ENCODE results near the gene RREB1. TPM values are rescaled to one million over a fixed set of nuclear protein-coding genes. Genes with fewer than 3 reads are reported as not detected.

Gene RREB1
- total RNA-seq, 5 donors from 2014 or later (not counting 1 experiment from before 2014, with no cell fraction given) = 38.1 to 50.1 (median 39.6) TPM

GRCh38 chr6:7229376-7230326 is 121.9 kb downstream of the RREB1 start:
- WGBS (ENCODE audit: insufficient coverage) = 97% methylated on average over 60 of the region's 62 CpGs
- Mint-ChIP-seq H3K27ac (no peak overlapping the region), H3K9me3 (no peaks in the 10 kb centered on the region), H3K4me3 (no peak overlapping the region), H3K4me1 (peaks cover 10 to 14% (median 14%) of the 10 kb centered on the region in 3 donors), H3K27me3 (no peaks in the 10 kb centered on the region), H3K36me3 (peaks cover 66% of the 10 kb centered on the region)
- no peak overlapping the region for H3K4me3 ChIP-seq (ENCODE audit: control insufficient read depth in 1 of 2, extremely low read depth in 1 of 2, low read length in 1 of 2)
- DNase-seq (no peak), ATAC-seq (replicated peaks in 1 of 4) (no peak)
- no peaks in the 10 kb centered on the region for H3K9me3 ChIP-seq
- H3K27me3 ChIP-seq (replicated peaks in 1 of 2; ENCODE audit: control insufficient read depth in 2 of 2, extremely low read depth in 1 of 2, insufficient read depth in 2 of 2, low read length in 1 of 2) = no peaks in the 10 kb centered on the region
- H3K36me3 ChIP-seq (ENCODE audit: control insufficient read depth in 2 of 2, extremely low read depth in 1 of 2, insufficient read depth in 1 of 2, low read length in 1 of 2) = peaks cover 27 to 80% of the 10 kb centered on the region in 2 donors
- ChIA-PET CTCF (interaction anchor here in 1 of 2 donors (0.6 kb wide), 1 partner anchor 143 kb away, joined by 5 read pairs; no protein-coding TSS in a partner anchor), POLR2A (no interaction called here)
- peaks cover 0 to 8% of the 10 kb centered on the region in 2 experiments for H3K4me1 ChIP-seq (ENCODE audit: control insufficient read depth in 1 of 2, extremely low read depth in 1 of 2, insufficient read depth in 2 of 2, low read length in 2 of 2)
- H3K27ac ChIP-seq (ENCODE audit: low read length) = no peak overlapping the region

- no peak for ATAC-seq (replicated peaks in 1 of 4)
- peaks cover 28 to 78% of the 10 kb centered on the region in 2 donors for H3K36me3 ChIP-seq (ENCODE audit: control insufficient read depth in 2 of 2, extremely low read depth in 1 of 2, insufficient read depth in 1 of 2, low read length in 1 of 2)
- H3K27ac Mint-ChIP-seq = no peak overlapping the region
- peaks cover 10 to 14% (median 12%) of the 10 kb centered on the region in 3 donors for H3K4me1 Mint-ChIP-seq
- no peaks in the 10 kb centered on the region for H3K9me3 Mint-ChIP-seq
- H3K27me3 Mint-ChIP-seq = no peaks in the 10 kb centered on the region
- peaks cover 62% of the 10 kb centered on the region for H3K36me3 Mint-ChIP-seq
- peaks cover 0 to 8% of the 10 kb centered on the region in 2 experiments for H3K4me1 ChIP-seq (ENCODE audit: control insufficient read depth in 1 of 2, extremely low read depth in 1 of 2, insufficient read depth in 2 of 2, low read length in 2 of 2)
- DNase-seq = no peak
- ChIA-PET POLR2A (no interaction called here), CTCF (no interaction called here)
- H3K9me3 ChIP-seq = no peaks in the 10 kb centered on the region
- H3K27ac ChIP-seq (ENCODE audit: low read length) = no peak overlapping the region
- over 99% methylated on average over 37 of the region's 39 CpGs for WGBS (ENCODE audit: insufficient coverage)
- no peaks in the 10 kb centered on the region for H3K27me3 ChIP-seq (replicated peaks in 1 of 2; ENCODE audit: control insufficient read depth in 2 of 2, extremely low read depth in 1 of 2, insufficient read depth in 2 of 2, low read length in 1 of 2)
- no peak overlapping the region for H3K4me3 Mint-ChIP-seq
- no peak overlapping the region for H3K4me3 ChIP-seq (ENCODE audit: control insufficient read depth in 1 of 2, extremely low read depth in 1 of 2, low read length in 1 of 2)
Observed at GRCh38 chr6:7230327-7230691, 122.5 kb downstream of the RREB1 start.

- no peaks in the 10 kb centered on the region for H3K27me3 ChIP-seq (replicated peaks in 1 of 2; ENCODE audit: control insufficient read depth in 2 of 2, extremely low read depth in 1 of 2, insufficient read depth in 2 of 2, low read length in 1 of 2)
- H3K36me3 ChIP-seq (ENCODE audit: control insufficient read depth in 2 of 2, extremely low read depth in 1 of 2, insufficient read depth in 1 of 2, low read length in 1 of 2) = peaks cover 32 to 70% of the 10 kb centered on the region in 2 donors
- no peak overlapping the region for H3K4me3 ChIP-seq (ENCODE audit: control insufficient read depth in 1 of 2, extremely low read depth in 1 of 2, low read length in 1 of 2)
- 97% methylated on average over 35 of the region's 37 CpGs for WGBS (ENCODE audit: insufficient coverage)
- peaks cover 59% of the 10 kb centered on the region for H3K36me3 Mint-ChIP-seq
- POLR2A ChIA-PET = no interaction called here
- H3K9me3 ChIP-seq = no peaks in the 10 kb centered on the region
- CTCF ChIA-PET = no interaction called here
- H3K4me1 Mint-ChIP-seq = peaks cover 10 to 18% (median 14%) of the 10 kb centered on the region in 3 donors
- peak overlapping the region in 1 of 3 donors; percentile 45 for H3K4me3 Mint-ChIP-seq
- no peaks in the 10 kb centered on the region for H3K9me3 Mint-ChIP-seq
- peaks cover 0 to 8% of the 10 kb centered on the region in 2 experiments for H3K4me1 ChIP-seq (ENCODE audit: control insufficient read depth in 1 of 2, extremely low read depth in 1 of 2, insufficient read depth in 2 of 2, low read length in 2 of 2)
- H3K27me3 Mint-ChIP-seq = no peaks in the 10 kb centered on the region
- H3K27ac Mint-ChIP-seq = no peak overlapping the region
- H3K27ac ChIP-seq (ENCODE audit: low read length) = no peak overlapping the region
- no peak for DNase-seq
- no peak for ATAC-seq (replicated peaks in 1 of 4)
Observed at GRCh38 chr6:7230956-7231713, 123.4 kb downstream of the RREB1 start.

GRCh38 chr6:7232351-7232750 is 124.6 kb downstream of the RREB1 start:
- peaks cover 51% of the 10 kb centered on the region for H3K36me3 Mint-ChIP-seq

GRCh38 chr6:7234547-7234946 is 126.8 kb downstream of the RREB1 start:
- ChIA-PET CTCF (interaction anchor here in 1 of 2 donors (0.5 kb wide), 1 partner anchor 167 kb away, joined by 3 read pairs; no protein-coding TSS in a partner anchor), POLR2A (interaction anchor here in 1 of 2 donors (0.6 kb wide), 1 partner anchor 9 kb away, joined by 6 read pairs; no protein-coding TSS in a partner anchor)
- Histone ChIP-seq H3K9me3 (no peaks in the 10 kb centered on the region), H3K4me3 (ENCODE audit: control insufficient read depth in 1 of 2, extremely low read depth in 1 of 2, low read length in 1 of 2) (no peak overlapping the region), H3K27me3 (replicated peaks in 1 of 2; ENCODE audit: control insufficient read depth in 2 of 2, extremely low read depth in 1 of 2, insufficient read depth in 2 of 2, low read length in 1 of 2) (no peaks in the 10 kb centered on the region), H3K27ac (ENCODE audit: low read length) (no peak overlapping the region), H3K36me3 (ENCODE audit: control insufficient read depth in 2 of 2, extremely low read depth in 1 of 2, insufficient read depth in 1 of 2, low read length in 1 of 2) (peaks cover 23 to 49% of the 10 kb centered on the region in 2 donors), H3K4me1 (ENCODE audit: control insufficient read depth in 1 of 2, extremely low read depth in 1 of 2, insufficient read depth in 2 of 2, low read length in 2 of 2) (peaks cover 0 to 8% of the 10 kb centered on the region in 2 experiments)
- ATAC-seq (replicated peaks in 1 of 4) (no peak), DNase-seq (no peak)
- Mint-ChIP-seq H3K4me3 (no peak overlapping the region), H3K9me3 (no peaks in the 10 kb centered on the region), H3K27me3 (no peaks in the 10 kb centered on the region), H3K27ac (peak overlapping the region; percentile 54 to 57), H3K36me3 (peaks cover 42% of the 10 kb centered on the region), H3K4me1 (peaks cover 14 to 21% (median 16%) of the 10 kb centered on the region in 3 donors)
- 100% methylated on average over 2 of the region's 3 CpGs for WGBS (ENCODE audit: insufficient coverage)

More at GRCh38 chr6:7232351-7232750, 124.6 kb downstream of the RREB1 start:
- no peak for ATAC-seq (replicated peaks in 1 of 4)
- Mint-ChIP-seq H3K27me3 (no peaks in the 10 kb centered on the region), H3K9me3 (no peaks in the 10 kb centered on the region), H3K4me1 (peaks cover 10 to 21% (median 14%) of the 10 kb centered on the region in 3 donors), H3K4me3 (peak overlapping the region in 1 of 3 donors; percentile 45), H3K27ac (peak overlapping the region; percentile 43 to 68)
- POLR2A ChIA-PET = interaction anchor here in 1 of 2 donors (0.6 kb wide), 1 partner anchor 82 kb away, joined by 3 read pairs; no protein-coding TSS in a partner anchor
- Histone ChIP-seq H3K4me1 (ENCODE audit: control insufficient read depth in 1 of 2, extremely low read depth in 1 of 2, insufficient read depth in 2 of 2, low read length in 2 of 2) (peaks cover 0 to 8% of the 10 kb centered on the region in 2 experiments), H3K4me3 (ENCODE audit: control insufficient read depth in 1 of 2, extremely low read depth in 1 of 2, low read length in 1 of 2) (no peak overlapping the region), H3K27me3 (replicated peaks in 1 of 2; ENCODE audit: control insufficient read depth in 2 of 2, extremely low read depth in 1 of 2, insufficient read depth in 2 of 2, low read length in 1 of 2) (no peaks in the 10 kb centered on the region), H3K36me3 (ENCODE audit: control insufficient read depth in 2 of 2, extremely low read depth in 1 of 2, insufficient read depth in 1 of 2, low read length in 1 of 2) (peaks cover 32 to 62% of the 10 kb centered on the region in 2 donors), H3K9me3 (no peaks in the 10 kb centered on the region), H3K27ac (ENCODE audit: low read length) (no peak overlapping the region)
- no peak for DNase-seq
- CTCF ChIA-PET = interaction anchor here in 1 of 2 donors (0.6 kb wide), 1 partner anchor 166 kb away, joined by 3 read pairs; no protein-coding TSS in a partner anchor
- WGBS (ENCODE audit: insufficient coverage) = 94% methylated on average over 2 of the region's 2 CpGs

Data from T-cell (primary cell).